SK-N-SH (cell line): ENCODE results near the gene CEP250.

ENCODE experiments used
- CTCF ChIP-seq: fragments of 200-600 bp; sonication (generic); IDR thresholded peaks from 2 replicates; pipeline ENCODE4 v1.6.1; 2017; ENCODE audit warnings: antibody characterized with exemption, mild to moderate bottlenecking, moderate library complexity
- EZH2phosphoT487 ChIP-seq: fragments of 200-600 bp; sonication (generic); IDR thresholded peaks from 2 replicates; pipeline ENCODE4 v1.6.1; 2017; ENCODE audit warnings: low read depth, mixed run types, mild to moderate bottlenecking, antibody characterized with exemption, moderate library complexity, borderline replicate concordance
- FOXM1 ChIP-seq: IDR thresholded peaks from 2 replicates; pipeline ENCODE4 v1.4.0; 2012; ENCODE audit warnings: low read depth, mild to moderate bottlenecking
- GATA2 ChIP-seq: sonication (generic); formaldehyde crosslinking; IDR thresholded peaks from 2 replicates; pipeline ENCODE4 v1.5.0; 2020; ENCODE audit warnings: mild to moderate bottlenecking, missing genetic modification reagents
- MAX ChIP-seq: IDR thresholded peaks from 2 replicates; pipeline ENCODE4 v1.4.0; 2012; ENCODE audit warnings: low read depth
- NRF1 ChIP-seq: IDR thresholded peaks from 2 replicates; pipeline ENCODE4 v1.6.1; 2012; ENCODE audit warnings: low read depth, mild to moderate bottlenecking, low read length
- POLR2AphosphoS5 ChIP-seq: IDR thresholded peaks from 2 replicates; pipeline ENCODE4 v1.6.1; 2012; ENCODE audit warnings: low read depth, low read length
- RAD21 ChIP-seq: IDR thresholded peaks from 2 replicates; pipeline ENCODE4 v1.6.1; 2012; ENCODE audit warnings: mild to moderate bottlenecking, low read length
- RCOR1 ChIP-seq: fragments of 150-350 bp; IDR thresholded peaks from 2 replicates; pipeline ENCODE4 v1.6.1; 2017; ENCODE audit warnings: antibody characterized with exemption, low read length
- TCF12 ChIP-seq: IDR thresholded peaks from 2 replicates; pipeline ENCODE4 v1.4.0; 2012

- TF ChIP-seq CTCF (no peak), MAX (no peak), EZH2phosphoT487 (no peak), TCF12 (no peak), FOXM1 (no peak), RAD21 (no peak), RCOR1 (no peak), POLR2AphosphoS5 (no peak), GATA2 (CRISPR knock-in tag) (no peak), NRF1 (no peak)
These were observed 47.0 kb downstream of the CEP250 start for GRCh38 chr20:35502352-35502751.
